Activated naive CD4-positive, alpha-beta T cell treated with anti-CD3 and anti-CD28 coated beads, Interleukin-2, amount 10 ng/mL, durations not matched to agents 7 days and 5 days (primary cell): ENCODE data around the gene KIZ.

Experiments
- CTCF ChIA-PET: fragments of 350-600 bp; sonication (Branson Sonifier 250); formaldehyde crosslinking; loops from one replicate; lab custom pipeline; 2021; ENCODE audit warnings: antibody characterized with exemption; lab: Charles Lee
- DNase-seq: peaks from one replicate; pipeline ENCODE4 v3.0.0-alpha.2; 2020
- H3K27ac Mint-ChIP-seq: one replicate; pipeline ENCODE4 v1.8.0; 2021; ENCODE audit warnings: mild to moderate bottlenecking, moderate library complexity, mixed read lengths
- H3K27me3 Mint-ChIP-seq: one replicate; pipeline ENCODE4 v1.8.0; 2021; ENCODE audit warnings: mild to moderate bottlenecking, mixed read lengths
- H3K36me3 Mint-ChIP-seq: one replicate; pipeline ENCODE4 v1.8.0; 2021; ENCODE audit warnings: mixed read lengths
- H3K4me1 Mint-ChIP-seq: one replicate; pipeline ENCODE4 v1.8.0; 2021; ENCODE audit warnings: mixed read lengths
- H3K4me3 Mint-ChIP-seq: one replicate; pipeline ENCODE4 v1.8.0; 2021; ENCODE audit warnings: mild to moderate bottlenecking, moderate library complexity, mixed read lengths
- H3K9me3 Mint-ChIP-seq: one replicate; pipeline ENCODE4 v1.8.0; 2021; ENCODE audit warnings: mixed read lengths

KIZ gene

GRCh38 chr20:21273755-21274386 is 148.0 kb downstream of the KIZ start:
- peaks cover 26% of the 10 kb centered on the region for H3K27me3 Mint-ChIP-seq
- no peak overlapping the region for H3K4me3 Mint-ChIP-seq
- CTCF ChIA-PET = no interaction called here
- no peaks in the 10 kb centered on the region for H3K36me3 Mint-ChIP-seq
- no peaks in the 10 kb centered on the region for H3K4me1 Mint-ChIP-seq
- DNase-seq = no peak
- no peak overlapping the region for H3K27ac Mint-ChIP-seq
- no peaks in the 10 kb centered on the region for H3K9me3 Mint-ChIP-seq

- CTCF ChIA-PET = no interaction called here
- H3K4me1 Mint-ChIP-seq = no peaks in the 10 kb centered on the region
- DNase-seq = no peak
- H3K9me3 Mint-ChIP-seq = no peaks in the 10 kb centered on the region
- no peak overlapping the region for H3K27ac Mint-ChIP-seq
- no peaks in the 10 kb centered on the region for H3K36me3 Mint-ChIP-seq
- peaks cover 34% of the 10 kb centered on the region for H3K27me3 Mint-ChIP-seq
- H3K4me3 Mint-ChIP-seq = no peak overlapping the region
Measured at GRCh38 chr20:21278829-21279228, 152.9 kb downstream of the KIZ start.

GRCh38 chr20:21279706-21280521 is 154.0 kb downstream of the KIZ start:
- H3K4me3 Mint-ChIP-seq = no peak overlapping the region
- H3K36me3 Mint-ChIP-seq = no peaks in the 10 kb centered on the region
- no peaks in the 10 kb centered on the region for H3K4me1 Mint-ChIP-seq
- CTCF ChIA-PET = no interaction called here
- no peak overlapping the region for H3K27ac Mint-ChIP-seq
- no peaks in the 10 kb centered on the region for H3K9me3 Mint-ChIP-seq
- DNase-seq = no peak
- peaks cover 33% of the 10 kb centered on the region for H3K27me3 Mint-ChIP-seq

- CTCF ChIA-PET = no interaction called here
- no peak overlapping the region for H3K27ac Mint-ChIP-seq
- no peaks in the 10 kb centered on the region for H3K4me1 Mint-ChIP-seq
- H3K4me3 Mint-ChIP-seq = no peak overlapping the region
- peaks cover 36% of the 10 kb centered on the region for H3K27me3 Mint-ChIP-seq
- H3K36me3 Mint-ChIP-seq = no peaks in the 10 kb centered on the region
- DNase-seq = no peak
- no peaks in the 10 kb centered on the region for H3K9me3 Mint-ChIP-seq
Measured at GRCh38 chr20:21280522-21281016, 154.7 kb downstream of the KIZ start.

GRCh38 chr20:21286775-21287174 is 160.9 kb downstream of the KIZ start:
- no peak overlapping the region for H3K4me3 Mint-ChIP-seq
- no peaks in the 10 kb centered on the region for H3K4me1 Mint-ChIP-seq
- no peaks in the 10 kb centered on the region for H3K9me3 Mint-ChIP-seq
- no peak overlapping the region for H3K27ac Mint-ChIP-seq
- peaks cover 41% of the 10 kb centered on the region for H3K27me3 Mint-ChIP-seq
- no peak for DNase-seq
- CTCF ChIA-PET = no interaction called here
- H3K36me3 Mint-ChIP-seq = no peaks in the 10 kb centered on the region

GRCh38 chr20:21288587-21289370 is 162.9 kb downstream of the KIZ start:
- no peak for DNase-seq
- Mint-ChIP-seq H3K4me1 (no peaks in the 10 kb centered on the region), H3K4me3 (no peak overlapping the region), H3K36me3 (no peaks in the 10 kb centered on the region), H3K27me3 (peaks cover 37% of the 10 kb centered on the region), H3K9me3 (no peaks in the 10 kb centered on the region), H3K27ac (no peak overlapping the region)
- CTCF ChIA-PET = interaction anchor here (1.2 kb wide), 1 partner anchor 23 kb away, joined by 3 read pairs; no protein-coding TSS in a partner anchor

- no peak for DNase-seq
- Mint-ChIP-seq H3K4me3 (no peak overlapping the region), H3K27me3 (peaks cover 31% of the 10 kb centered on the region), H3K36me3 (no peaks in the 10 kb centered on the region), H3K27ac (no peak overlapping the region), H3K9me3 (no peaks in the 10 kb centered on the region), H3K4me1 (no peaks in the 10 kb centered on the region)
- CTCF ChIA-PET = no interaction called here
Measured at GRCh38 chr20:21289651-21290050, 163.8 kb downstream of the KIZ start.

GRCh38 chr20:21291026-21291425 is 165.1 kb downstream of the KIZ start:
- no peak overlapping the region for H3K27ac Mint-ChIP-seq
- H3K9me3 Mint-ChIP-seq = no peaks in the 10 kb centered on the region
- H3K36me3 Mint-ChIP-seq = no peaks in the 10 kb centered on the region
- no peak overlapping the region for H3K4me3 Mint-ChIP-seq
- DNase-seq = no peak
- no peaks in the 10 kb centered on the region for H3K4me1 Mint-ChIP-seq
- CTCF ChIA-PET = no interaction called here
- peaks cover 24% of the 10 kb centered on the region for H3K27me3 Mint-ChIP-seq

GRCh38 chr20:21294755-21295154 is 168.9 kb downstream of the KIZ start:
- CTCF ChIA-PET = interaction anchor here (1.0 kb wide), 1 partner anchor 59 kb away, joined by 4 read pairs; no protein-coding TSS in a partner anchor
- Mint-ChIP-seq H3K27ac (no peak overlapping the region), H3K4me1 (no peaks in the 10 kb centered on the region), H3K36me3 (no peaks in the 10 kb centered on the region), H3K4me3 (no peak overlapping the region), H3K9me3 (no peaks in the 10 kb centered on the region), H3K27me3 (peaks cover 19% of the 10 kb centered on the region)
- DNase-seq = no peak
